ENCODE measurements around the gene ATG9A.

The ATG9A gene

DNA sequence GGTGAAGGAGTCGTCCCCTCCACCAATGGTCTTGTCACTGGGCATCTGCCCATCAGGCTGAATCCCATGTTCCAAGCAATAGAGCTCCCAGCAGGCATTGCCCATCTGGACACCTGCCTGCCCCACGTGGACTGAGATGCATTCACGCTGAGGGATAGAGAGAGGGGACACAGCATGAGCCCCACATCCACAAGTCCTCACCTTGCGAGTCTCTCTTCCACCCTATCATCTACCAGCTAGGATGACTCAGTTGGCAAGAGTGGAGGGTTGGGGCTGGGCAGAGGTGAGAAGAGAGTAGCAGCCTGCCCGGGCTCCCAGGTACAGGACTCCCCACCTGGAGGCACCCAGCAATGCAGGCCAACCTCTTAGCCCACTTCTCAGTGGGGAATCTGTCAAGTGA is 22.6 kb upstream of the ATG9A start:
- no peak for DNase-seq

DNA sequence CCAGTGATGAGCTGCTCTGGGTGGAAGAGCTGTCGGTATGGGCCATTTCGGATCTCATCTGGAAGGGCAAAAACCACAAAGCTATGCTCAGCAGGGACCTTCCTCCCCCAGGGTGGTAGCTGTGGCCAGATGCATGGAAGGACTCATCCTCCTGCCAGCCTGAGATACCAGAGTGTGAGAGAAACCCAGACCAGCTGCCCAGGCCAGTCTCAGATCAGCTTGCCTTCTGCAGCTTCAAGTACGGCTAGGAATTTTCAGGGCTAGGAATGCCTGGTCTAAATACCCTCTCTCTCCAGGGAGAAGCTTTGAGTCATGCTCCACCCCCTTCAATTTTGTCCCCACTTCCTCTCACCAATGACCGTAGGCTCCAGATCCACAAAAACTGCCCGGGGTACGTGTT is 22.2 kb upstream of the ATG9A start:
- DNase-seq, result no peak

DNA sequence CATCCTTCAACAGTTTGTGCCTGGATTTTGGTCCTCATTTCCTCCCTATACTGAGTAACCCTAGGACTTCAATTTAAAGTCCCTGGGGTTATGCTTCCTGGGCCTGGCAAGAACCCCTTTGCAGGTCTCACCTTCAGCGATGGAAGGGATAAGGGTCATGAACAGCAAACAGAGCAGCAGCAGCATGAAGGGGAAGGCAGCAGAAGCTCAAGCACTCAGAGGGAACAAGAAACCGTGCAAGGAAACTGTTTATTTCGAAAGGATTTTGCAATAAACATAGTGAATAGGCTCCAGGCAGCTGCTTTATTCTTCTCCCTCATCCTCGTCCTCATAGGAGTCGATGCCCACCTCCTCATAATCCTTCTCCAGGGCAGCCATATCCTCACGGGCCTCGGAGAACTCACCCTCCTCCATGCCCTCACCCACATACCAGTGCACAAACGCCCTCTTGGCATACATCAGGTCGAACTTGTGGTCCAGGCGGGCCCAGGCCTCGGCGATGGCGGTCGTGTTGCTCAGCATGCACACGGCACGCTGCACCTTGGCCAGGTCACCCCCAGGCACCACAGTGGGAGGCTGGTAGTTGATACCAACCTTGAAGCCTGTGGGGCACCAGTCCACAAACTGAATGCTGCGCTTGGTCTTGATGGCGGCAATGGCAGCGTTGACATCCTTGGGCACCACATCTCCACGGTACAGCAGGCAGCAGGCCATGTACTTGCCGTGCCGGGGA is 20.8 kb upstream of the ATG9A start:
- DNase-seq, result no peak

DNA sequence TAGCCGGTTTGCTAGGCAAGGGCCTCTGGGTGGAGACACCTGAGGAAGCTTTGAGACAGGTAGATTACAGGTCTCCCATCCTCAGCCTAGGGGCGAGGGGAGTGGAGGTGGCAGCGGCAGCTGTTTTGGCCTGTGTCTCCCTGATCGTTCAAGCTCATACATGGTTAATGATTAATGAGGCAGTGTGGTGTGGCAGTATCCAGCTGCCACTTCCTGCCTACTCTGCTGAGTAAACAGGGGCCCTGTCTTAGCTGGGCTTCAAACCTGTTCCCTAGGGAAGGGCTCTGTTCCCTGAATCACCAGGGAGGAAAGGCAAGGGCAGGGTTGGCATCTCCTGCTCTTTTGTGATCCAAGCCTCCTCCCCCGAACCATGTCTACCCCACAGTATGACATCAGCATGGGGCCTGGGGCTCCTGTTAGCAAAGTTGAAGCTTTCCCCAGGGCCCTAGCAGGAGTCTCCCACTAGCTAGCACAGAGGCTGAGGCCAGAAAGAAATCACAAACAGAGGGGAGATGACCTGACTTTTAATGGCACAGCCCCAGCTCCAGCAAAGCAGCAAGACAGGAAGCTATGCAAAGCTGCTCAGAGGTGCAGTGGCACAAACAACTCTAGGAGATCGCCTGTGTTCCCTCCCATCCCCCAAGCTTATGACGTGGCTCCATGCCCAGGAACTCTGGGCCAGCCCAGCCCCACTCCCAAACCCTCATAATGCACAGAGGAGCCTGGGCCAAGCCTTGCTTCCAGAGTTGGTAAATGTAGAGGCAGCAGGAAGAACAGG is 20.0 kb upstream of the ATG9A start:
- DNase-seq, result peak; percentile 36

DNA sequence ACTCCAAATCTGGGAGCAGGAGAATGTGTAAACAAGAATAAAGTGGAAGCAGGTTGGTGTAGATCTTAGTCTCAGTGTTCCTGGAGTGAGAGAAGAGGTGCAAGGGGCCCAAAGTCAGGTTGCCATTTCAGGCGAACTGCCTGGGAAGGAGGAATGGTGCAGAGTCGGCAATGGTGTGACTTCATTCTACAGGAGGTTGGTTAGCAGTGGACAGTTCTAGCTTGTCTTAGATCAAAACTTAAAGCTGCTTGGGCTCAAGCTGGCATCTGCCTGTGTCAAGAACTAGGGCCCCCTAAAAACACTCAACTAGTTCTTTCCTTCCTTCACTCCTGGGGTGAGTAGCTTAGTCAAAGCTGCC is 19.4 kb upstream of the ATG9A start:
- no peak for DNase-seq

DNA sequence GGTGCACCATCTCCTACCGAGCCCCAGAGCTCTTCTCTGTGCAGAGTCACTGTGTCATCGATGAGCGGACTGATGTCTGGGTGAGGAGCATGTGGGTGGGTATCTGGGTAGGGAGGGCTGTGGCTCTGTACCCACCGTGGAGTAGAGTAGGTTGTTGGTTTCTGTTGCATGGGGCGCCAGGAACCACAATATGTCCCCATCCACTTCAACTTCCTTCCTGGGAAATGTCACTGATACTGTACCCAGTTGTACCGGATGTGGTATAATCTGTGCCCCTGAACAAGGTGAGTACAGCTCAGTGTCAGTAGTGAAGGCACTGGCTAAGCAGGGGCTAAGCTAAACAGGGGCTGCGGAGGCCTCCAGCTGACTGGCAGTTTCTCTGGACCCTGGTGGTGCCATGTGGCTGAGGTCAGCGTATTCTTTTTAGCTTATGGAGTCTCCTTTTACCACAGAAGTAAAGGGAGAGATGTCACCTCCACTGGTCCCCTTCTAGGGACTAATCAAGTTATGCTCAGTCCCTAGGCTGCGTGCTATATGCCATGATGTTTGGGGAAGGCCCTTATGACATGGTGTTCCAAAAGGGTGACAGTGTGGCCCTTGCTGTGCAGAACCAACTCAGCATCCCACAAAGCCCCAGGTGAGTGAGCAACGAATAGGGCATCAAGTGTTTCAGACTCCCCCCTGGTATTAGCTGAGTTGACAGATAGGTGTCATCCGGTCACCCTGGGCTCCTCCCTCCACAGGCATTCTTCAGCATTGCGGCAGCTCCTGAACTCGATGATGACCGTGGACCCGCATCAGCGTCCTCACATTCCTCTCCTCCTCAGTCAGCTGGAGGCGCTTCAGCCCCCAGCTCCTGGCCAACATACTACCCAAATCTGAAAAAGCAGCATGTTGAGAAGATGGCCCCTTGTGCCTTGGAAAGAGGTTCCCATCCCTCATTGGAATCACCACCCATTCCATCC is 18.5 kb upstream of the ATG9A start:
- peak; percentile 44 for DNase-seq

DNA sequence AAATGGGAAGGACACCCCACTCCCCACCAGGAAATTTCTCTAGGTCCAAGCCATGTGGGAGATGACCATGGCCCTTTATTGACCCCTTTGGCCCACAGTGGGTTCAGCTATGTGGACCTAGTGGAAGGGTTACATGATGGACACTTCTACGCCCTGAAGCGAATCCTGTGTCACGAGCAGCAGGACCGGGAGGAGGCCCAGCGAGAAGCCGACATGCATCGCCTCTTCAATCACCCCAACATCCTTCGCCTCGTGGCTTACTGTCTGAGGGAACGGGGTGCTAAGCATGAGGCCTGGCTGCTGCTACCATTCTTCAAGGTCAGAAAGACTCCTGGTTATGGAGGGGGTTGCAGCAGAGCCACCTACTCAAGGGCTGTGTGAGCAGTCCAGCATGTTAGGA is 17.1 kb upstream of the ATG9A start:
- no peak for DNase-seq

DNA sequence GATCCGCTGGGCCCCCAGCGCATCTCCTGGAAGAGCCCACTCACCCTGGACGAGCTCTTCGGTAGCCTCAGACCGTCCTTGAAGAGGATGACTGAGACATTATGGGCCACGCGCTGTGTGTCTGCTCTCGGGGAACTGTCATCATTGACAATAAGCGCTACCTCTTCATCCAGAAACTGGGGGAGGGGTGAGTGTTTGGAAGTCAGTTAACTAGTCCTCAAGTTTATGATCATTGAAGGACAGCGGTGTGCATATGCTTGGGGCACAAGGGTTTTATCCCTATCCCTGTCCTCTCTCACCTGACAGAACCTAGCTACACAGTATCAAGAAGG is 16.4 kb upstream of the ATG9A start:
- DNase-seq, result no peak

DNA sequence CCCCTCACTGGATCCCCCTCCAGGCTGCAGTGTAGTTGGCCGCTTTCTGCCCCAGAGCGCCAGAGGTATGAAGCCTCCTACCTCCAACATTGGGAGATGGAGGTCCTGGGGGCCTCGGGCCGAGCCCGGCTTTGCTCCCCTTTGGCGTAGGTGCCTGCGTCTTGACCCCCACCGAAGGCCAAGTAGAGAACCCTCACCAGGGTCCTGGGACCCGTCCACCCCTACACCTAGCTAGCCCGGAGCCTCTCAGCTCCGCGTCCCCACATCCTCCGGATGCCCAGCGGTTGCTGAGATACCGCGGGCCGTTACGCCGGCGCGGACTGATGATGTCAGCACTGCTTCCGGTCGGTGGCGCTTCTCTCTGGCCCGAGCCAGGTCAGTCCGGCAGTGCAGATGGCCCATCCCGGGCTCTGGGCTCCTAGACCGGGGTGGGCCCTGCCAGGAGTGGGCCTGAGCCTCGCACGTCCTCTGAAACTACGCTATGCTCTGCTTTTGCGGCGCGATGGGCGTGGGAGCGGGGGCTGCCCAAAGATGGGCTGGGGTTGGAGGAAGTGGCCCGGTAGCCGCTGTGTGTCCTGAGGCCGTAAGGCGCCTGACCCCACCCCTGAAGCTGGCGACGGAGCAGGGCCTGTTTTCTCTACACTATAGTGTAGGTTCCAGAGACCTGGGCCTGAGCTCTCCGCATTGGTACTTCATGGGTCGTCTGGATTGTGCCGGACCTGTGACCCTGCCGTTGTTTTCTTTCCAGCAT is 15.9 kb upstream of the ATG9A start, which contains the start of the genes GLB1L and STK16:
TSS of gene GLB1L (minus strand) at position 297 of the 751 bp plus-strand sequence. CDS start 1,871 bp downstream, outside the sequence.
TSS of gene STK16 (plus strand) at position 332 of the 751 bp plus-strand sequence. CDS start 521 bp downstream, outside the sequence.
- DNase-seq, result peak; percentile 81

DNA sequence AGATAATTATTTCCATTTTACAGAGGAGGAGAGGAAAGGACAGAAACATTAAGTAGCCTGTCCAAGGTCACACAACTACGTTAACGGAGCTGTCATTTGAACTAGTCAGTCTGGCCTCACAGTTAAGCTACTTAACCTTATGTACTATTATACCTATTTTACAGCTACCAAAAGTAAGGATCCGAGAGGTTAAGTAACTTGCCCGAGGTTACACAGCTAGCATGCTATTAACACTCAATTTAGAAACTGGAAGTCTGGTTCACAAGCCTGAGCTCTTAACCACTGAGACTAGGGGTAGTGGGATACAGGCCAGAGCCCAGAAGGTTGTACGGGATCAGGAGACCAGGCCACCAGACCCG is 15.3 kb upstream of the ATG9A start:
- DNase-seq, result no peak

DNA sequence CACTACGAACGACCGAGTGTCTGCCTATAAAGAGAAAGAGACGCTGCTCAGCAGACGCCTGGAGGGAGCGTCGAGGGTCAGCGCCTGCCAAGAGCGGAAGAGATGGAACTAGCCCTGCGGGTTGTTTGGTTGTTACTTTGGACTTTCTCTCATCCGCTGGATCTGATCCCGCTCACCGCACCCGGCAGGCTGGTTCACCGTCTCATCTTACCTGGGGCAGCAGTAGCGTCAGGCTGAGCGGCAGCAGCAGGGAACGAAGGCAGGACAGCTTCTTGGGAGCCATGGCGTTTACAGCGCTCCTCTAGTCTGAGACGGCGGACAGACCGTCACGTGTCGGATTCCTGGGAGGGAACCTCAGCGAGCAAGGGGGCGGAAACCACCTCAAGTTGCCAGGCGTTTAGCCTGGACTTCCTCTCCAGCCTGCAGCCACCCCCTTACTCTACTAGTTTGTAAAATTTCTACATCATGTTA is 13.9 kb upstream of the ATG9A start:
- no peak for DNase-seq

DNA sequence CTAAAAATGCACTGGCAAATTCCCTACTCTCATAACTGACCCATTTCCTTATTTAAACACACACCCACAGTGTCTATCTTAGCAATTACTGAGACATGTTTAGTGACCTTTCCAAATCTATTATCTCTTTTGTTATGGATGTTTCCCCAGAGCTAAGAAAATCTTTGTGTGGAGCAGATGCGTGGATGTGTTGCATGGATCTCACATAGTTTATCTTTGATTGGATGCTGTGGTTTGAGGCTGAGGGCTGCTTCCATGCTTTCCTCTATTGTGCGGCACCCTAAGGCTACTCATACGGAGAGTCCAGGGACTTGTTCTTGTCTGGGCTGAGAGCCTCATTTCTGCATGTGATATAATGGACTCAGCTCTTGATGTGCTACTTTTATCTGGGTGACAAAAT is 4.9 kb upstream of the ATG9A start:
- no peak for DNase-seq

DNA sequence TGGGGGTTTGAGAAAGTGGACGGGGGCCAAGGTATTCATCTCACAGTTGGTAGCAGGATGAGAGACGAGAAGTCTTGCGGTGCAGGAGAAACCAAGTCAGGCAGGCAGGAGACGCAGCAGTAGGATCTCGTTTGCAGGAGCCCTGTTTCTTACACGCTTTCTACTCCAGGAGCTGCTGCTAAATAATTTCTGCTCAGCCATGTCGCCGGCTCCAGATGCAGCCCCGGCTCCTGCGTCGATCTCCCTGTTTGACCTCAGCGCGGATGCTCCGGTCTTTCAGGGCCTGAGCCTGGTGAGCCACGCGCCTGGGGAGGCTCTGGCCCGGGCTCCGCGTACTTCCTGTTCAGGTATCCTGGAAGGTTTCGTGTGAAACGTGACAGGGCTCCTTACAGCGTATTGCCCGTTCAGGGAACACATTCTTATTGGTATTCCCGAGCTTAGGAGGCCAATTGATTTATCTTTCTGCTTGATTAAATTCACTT is 664 bp upstream of the ATG9A start:
- peak; percentile 24 for DNase-seq

DNA sequence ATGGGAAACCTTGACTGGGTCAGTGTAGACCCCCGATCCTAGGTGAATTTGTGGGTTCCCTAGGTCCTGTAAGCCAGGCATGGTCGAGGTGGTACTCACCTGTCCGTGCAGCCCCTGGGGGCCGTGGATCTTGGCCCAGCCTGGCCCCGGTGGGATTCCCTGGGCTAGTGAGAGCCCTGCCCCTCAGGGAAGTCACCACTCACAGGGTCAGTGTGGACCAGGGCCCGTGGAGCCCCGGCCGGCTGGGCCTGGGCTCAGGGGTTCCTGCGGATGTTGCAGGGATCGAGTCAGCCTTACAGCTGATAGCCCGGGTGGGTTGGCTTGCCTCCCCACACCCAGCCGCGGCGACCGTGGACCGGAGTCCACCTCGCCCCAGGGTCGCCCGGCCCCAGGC is 528 bp downstream of the ATG9A start:
- no peak for DNase-seq

DNA sequence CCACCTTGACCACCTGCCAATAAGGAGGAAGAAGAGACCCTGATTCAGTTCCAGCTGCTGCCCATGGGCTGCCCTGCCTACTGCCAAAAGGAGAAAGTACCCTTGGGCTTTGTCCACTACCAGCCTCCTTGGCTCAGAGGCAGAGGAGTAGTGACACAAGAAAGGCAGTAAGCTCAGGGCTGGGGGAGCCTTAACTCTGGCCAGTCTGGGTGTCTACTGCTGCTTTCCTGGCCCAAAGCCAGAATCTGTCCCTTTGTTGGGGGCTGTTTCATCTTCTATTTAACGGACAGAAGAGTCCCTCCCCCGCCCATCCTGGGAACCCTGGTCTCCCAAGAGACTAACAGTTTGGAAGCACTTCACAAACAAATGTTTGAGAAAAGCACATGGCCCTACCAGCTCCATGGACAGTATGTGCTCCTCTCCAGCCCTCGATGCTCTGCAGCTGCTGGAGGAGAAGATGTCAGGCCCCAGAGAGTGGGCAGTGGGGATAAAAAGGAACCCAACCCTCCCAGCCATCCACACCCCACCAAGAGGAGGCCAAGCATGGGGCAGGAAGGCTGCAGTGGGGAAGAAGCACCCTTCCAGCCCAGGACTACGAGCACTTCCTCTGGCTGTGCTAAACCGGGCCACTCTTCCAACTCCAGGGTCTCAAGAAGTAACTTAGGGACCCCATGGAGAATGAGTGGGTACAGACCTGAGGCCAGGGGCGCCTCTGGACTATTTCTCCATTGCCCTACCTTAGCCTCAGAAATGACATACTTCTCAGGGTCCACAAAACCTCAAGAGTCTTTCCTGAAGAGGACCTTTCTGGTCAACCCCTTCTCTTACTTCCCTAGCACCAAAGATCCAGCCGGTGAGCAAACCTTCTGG is 1.2 kb downstream of the ATG9A start:
- DNase-seq, result no peak

DNA sequence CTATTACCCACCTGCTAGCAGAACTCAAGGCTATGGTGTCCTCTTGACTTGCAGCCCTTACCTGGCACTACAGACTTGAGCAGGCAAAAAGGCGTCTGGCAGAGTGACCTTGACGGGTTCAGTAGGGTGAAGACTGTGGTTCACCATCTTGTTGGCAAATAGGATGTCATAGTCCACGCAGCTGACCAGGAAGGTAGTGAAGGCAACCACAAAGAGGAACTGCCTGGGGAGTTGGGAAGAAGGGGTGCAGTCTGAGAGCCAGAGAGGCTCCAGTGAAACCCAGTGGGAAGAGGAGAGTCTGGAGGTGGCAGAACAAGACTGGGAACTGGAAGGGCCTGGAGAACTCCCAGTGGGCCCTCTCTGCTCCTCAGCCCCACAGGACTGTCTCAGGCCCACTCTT is 4.1 kb downstream of the ATG9A start:
- DNase-seq, result no peak

DNA sequence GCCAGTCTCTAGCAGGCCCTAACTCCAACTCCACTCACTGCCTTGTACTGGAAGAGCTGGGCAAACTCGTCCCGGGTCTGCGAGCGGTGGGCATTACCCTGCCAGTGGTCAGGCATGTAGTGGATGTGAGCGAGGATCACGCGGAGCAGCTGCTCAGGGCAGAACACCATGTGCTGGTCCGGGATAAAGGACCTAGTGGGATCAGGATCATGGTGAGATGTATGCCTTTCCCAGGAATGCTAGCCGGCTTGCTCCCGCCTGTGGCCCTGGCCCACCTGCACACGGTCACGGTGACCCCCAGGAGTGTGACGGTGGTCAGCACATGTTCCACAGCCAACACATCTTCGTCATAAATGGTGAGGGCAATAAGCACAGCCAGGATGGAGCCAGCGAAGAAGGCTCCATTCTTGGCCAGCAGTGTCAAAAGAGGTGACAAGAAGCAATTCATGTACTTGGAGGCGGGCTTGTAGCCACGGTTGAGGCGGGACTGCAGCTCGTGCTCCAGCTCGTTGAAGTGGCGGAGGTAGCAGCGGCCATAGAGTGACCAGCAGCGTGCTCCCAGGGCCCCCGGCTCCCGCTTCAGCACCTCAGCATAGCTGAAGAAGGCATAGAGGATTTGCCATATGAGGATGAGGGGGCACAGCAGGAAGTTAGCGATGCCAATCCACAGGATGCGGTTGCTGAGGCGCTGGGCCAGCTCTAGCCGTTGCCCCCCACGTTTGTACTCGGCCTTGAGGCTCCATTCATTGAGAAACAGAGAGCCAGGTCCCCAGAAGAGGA is 5.4 kb downstream of the ATG9A start:
- DNase-seq, result no peak

DNA sequence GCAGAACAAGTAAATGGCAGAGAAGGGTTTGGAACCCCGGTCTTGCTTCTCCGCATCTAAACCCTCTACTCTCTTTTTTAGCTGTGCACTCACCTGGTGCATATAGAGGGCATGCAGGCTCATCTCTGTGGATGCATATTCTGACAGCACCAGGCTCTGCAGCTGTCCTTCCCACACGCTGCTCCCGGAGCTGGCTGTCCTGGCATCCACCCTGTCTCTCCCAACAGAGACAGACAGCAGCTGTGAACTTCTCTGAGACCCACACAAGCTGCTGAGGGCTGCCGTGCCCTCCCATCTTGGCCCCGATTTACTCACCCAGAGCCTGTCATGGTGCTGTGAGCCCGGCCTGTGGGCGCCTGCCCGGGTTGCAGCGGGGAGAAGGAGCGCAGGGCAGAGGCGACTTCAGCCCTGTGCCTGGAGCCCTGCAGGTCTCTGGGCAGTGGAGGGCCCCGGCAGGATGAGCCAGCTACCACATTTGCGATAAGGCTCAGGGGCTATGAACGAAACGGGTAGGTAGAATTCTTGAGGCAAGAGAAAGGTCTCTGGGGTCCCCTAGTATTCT is 7.4 kb downstream of the ATG9A start:
- DNase-seq, result no peak

DNA sequence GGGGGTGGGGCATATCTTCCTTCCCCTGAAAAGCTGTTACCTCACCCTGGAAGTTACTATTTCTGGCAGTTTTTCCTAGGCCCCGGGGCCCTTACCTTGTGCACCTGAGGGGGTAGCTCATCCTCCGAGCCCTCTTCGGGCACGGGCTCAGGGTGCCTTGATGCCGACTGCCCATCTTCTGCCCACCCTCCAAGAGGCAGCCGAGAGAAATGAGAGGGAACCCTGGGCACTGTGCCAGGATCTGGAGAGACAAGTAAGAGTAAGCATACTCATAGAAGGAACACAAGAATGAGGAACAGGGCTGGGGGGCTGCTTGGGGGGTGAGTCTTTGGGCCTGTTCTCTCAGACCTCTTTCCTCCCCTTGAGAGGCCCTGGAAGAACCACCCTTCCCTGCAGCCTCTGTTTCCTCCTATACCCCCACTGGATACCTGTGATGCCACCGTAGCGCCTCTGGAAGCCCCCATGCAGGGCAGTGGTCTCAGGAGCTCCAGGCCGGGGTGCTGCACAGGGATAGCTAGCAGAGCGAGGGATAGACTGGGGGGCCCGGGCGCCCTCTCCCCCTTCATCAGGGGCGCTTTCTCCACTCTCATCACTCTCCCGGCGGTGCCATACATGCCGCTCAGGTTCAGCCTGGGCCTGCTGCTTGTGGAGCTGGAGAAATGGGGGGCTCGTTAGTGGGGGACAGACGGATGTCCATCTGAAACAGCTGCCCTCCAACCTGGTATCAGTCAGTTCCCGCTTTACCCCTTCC is 8.6 kb downstream of the ATG9A start:
- no peak for DNase-seq

All from T-helper 9 cell (primary cell).